Measurements from ENCODE around the gene DGKG.

DGKG gene

GRCh38 chr3:186225603-186226002 is 136.4 kb downstream of the DGKG start:
- H3K9me3 ChIP-seq (ENCODE audit: low read depth, low read length): no peaks in the 10 kb centered on the region
- H3K27ac ChIP-seq: no peak overlapping the region
- no peaks in the 10 kb centered on the region for H3K36me3 ChIP-seq (ENCODE audit: insufficient read depth, low read length)
- DNase-seq (ENCODE audit: low read depth, low spot score): no peak
- no peak for TF ChIP-seq EZH2 (IDR thresholded peaks at IDR 0.05)
- TF ChIP-seq POLR2AphosphoS5 (IDR thresholded peaks at IDR 0.05; ENCODE audit: borderline replicate concordance, low read depth, low read length): no peak
- TF ChIP-seq FOXP2 (optimal IDR thresholded peaks at IDR 0.05; ENCODE audit: control extremely low read depth, extremely low read length, insufficient read depth): no peak
- H3K9ac ChIP-seq (ENCODE audit: insufficient read length): no peak overlapping the region
- no peak overlapping the region for H3K4me3 ChIP-seq

- H3K9ac ChIP-seq (ENCODE audit: insufficient read length): no peak overlapping the region
- no peaks in the 10 kb centered on the region for H3K9me3 ChIP-seq (ENCODE audit: low read depth, low read length)
- no peak for DNase-seq (ENCODE audit: low read depth, low spot score)
- H3K4me3 ChIP-seq: no peak overlapping the region
- no peak overlapping the region for H3K27ac ChIP-seq
- TF ChIP-seq POLR2AphosphoS5 (IDR thresholded peaks at IDR 0.05; ENCODE audit: borderline replicate concordance, low read depth, low read length) (no peak), EZH2 (IDR thresholded peaks at IDR 0.05) (no peak)
- H3K36me3 ChIP-seq (ENCODE audit: insufficient read depth, low read length): no peaks in the 10 kb centered on the region
Observed at GRCh38 chr3:186224041-186224610, 137.9 kb downstream of the DGKG start.

GRCh38 chr3:186223476-186223875 is 138.6 kb downstream of the DGKG start:
- Histone ChIP-seq H3K4me3 (no peak overlapping the region), H3K9ac (ENCODE audit: insufficient read length) (no peak overlapping the region), H3K9me3 (ENCODE audit: low read depth, low read length) (no peaks in the 10 kb centered on the region), H3K27ac (no peak overlapping the region), H3K36me3 (ENCODE audit: insufficient read depth, low read length) (no peaks in the 10 kb centered on the region)
- TF ChIP-seq POLR2AphosphoS5 (IDR thresholded peaks at IDR 0.05; ENCODE audit: borderline replicate concordance, low read depth, low read length): no peak
- no peak for TF ChIP-seq FOXP2 (optimal IDR thresholded peaks at IDR 0.05; ENCODE audit: control extremely low read depth, extremely low read length, insufficient read depth)
- no peak for TF ChIP-seq EZH2 (IDR thresholded peaks at IDR 0.05)
- no peak for DNase-seq (ENCODE audit: low read depth, low spot score)

GRCh38 chr3:186221760-186222378 is 140.2 kb downstream of the DGKG start:
- no peak overlapping the region for H3K4me3 ChIP-seq
- H3K36me3 ChIP-seq (ENCODE audit: insufficient read depth, low read length): no peaks in the 10 kb centered on the region
- no peaks in the 10 kb centered on the region for H3K9me3 ChIP-seq (ENCODE audit: low read depth, low read length)
- DNase-seq (ENCODE audit: low read depth, low spot score): no peak
- H3K9ac ChIP-seq (ENCODE audit: insufficient read length): no peak overlapping the region
- no peak overlapping the region for H3K27ac ChIP-seq
- no peak for TF ChIP-seq FOXP2 (optimal IDR thresholded peaks at IDR 0.05; ENCODE audit: control extremely low read depth, extremely low read length, insufficient read depth)

- Histone ChIP-seq H3K36me3 (ENCODE audit: insufficient read depth, low read length) (no peaks in the 10 kb centered on the region), H3K9ac (ENCODE audit: insufficient read length) (no peak overlapping the region), H3K4me3 (no peak overlapping the region), H3K27ac (no peak overlapping the region), H3K9me3 (ENCODE audit: low read depth, low read length) (no peaks in the 10 kb centered on the region)
- no peak for DNase-seq (ENCODE audit: low read depth, low spot score)
- TF ChIP-seq POLR2AphosphoS5 (IDR thresholded peaks at IDR 0.05; ENCODE audit: borderline replicate concordance, low read depth, low read length) (no peak), FOXP2 (optimal IDR thresholded peaks at IDR 0.05; ENCODE audit: control extremely low read depth, extremely low read length, insufficient read depth) (no peak), EZH2 (IDR thresholded peaks at IDR 0.05) (no peak)
Observed at GRCh38 chr3:186220911-186221645, 141.0 kb downstream of the DGKG start.

- H3K9ac ChIP-seq (ENCODE audit: insufficient read length): no peak overlapping the region
- DNase-seq (ENCODE audit: low read depth, low spot score): no peak
- no peak overlapping the region for H3K4me3 ChIP-seq
- no peak overlapping the region for H3K27ac ChIP-seq
- no peak for TF ChIP-seq EZH2 (IDR thresholded peaks at IDR 0.05)
- no peak for TF ChIP-seq FOXP2 (optimal IDR thresholded peaks at IDR 0.05; ENCODE audit: control extremely low read depth, extremely low read length, insufficient read depth)
- H3K36me3 ChIP-seq (ENCODE audit: insufficient read depth, low read length): no peaks in the 10 kb centered on the region
- H3K9me3 ChIP-seq (ENCODE audit: low read depth, low read length): no peaks in the 10 kb centered on the region
Observed at GRCh38 chr3:186220365-186220764, 141.7 kb downstream of the DGKG start.

GRCh38 chr3:186219211-186219638 is 142.8 kb downstream of the DGKG start:
- Histone ChIP-seq H3K9me3 (ENCODE audit: low read depth, low read length) (no peaks in the 10 kb centered on the region), H3K9ac (ENCODE audit: insufficient read length) (no peak overlapping the region), H3K27ac (no peak overlapping the region), H3K36me3 (ENCODE audit: insufficient read depth, low read length) (no peaks in the 10 kb centered on the region), H3K4me3 (no peak overlapping the region)
- DNase-seq (ENCODE audit: low read depth, low spot score): no peak
- TF ChIP-seq EZH2 (IDR thresholded peaks at IDR 0.05) (no peak), POLR2AphosphoS5 (IDR thresholded peaks at IDR 0.05; ENCODE audit: borderline replicate concordance, low read depth, low read length) (no peak), FOXP2 (optimal IDR thresholded peaks at IDR 0.05; ENCODE audit: control extremely low read depth, extremely low read length, insufficient read depth) (no peak)

- H3K4me3 ChIP-seq: no peak overlapping the region
- TF ChIP-seq EZH2 (IDR thresholded peaks at IDR 0.05) (no peak), POLR2AphosphoS5 (IDR thresholded peaks at IDR 0.05; ENCODE audit: borderline replicate concordance, low read depth, low read length) (no peak), FOXP2 (optimal IDR thresholded peaks at IDR 0.05; ENCODE audit: control extremely low read depth, extremely low read length, insufficient read depth) (no peak)
- no peak for DNase-seq (ENCODE audit: low read depth, low spot score)
- H3K36me3 ChIP-seq (ENCODE audit: insufficient read depth, low read length): no peaks in the 10 kb centered on the region
- no peak overlapping the region for H3K9ac ChIP-seq (ENCODE audit: insufficient read length)
- no peak overlapping the region for H3K27ac ChIP-seq
- H3K9me3 ChIP-seq (ENCODE audit: low read depth, low read length): no peaks in the 10 kb centered on the region
Observed at GRCh38 chr3:186218421-186218820, 143.6 kb downstream of the DGKG start.

All from SK-N-MC (cell line).